Caco-2 (cell line): ENCODE data around the gene NEDD4. TPM values are rescaled to one million over a fixed set of nuclear protein-coding genes. Genes with fewer than 3 reads are reported as not detected.

ENCODE experiments used
- BruUV-seq: library from RNA; stranded (reverse); fragments of 400-500 nt; replicated peaks from 2 replicates; lab custom pipeline; 2021; lab: Mats Ljungman, UMichigan
- CTCF ChIA-PET: fragments of 300-600 bp; sonication (Branson Sonifier 250); formaldehyde crosslinking; loops from one replicate; lab custom pipeline; 2022; ENCODE audit warnings: antibody characterized with exemption; lab: Charles Lee
- POLR2A ChIA-PET: fragments of 300-600 bp; sonication (Branson Sonifier 250); formaldehyde crosslinking; loops from one replicate; lab custom pipeline; 2022; ENCODE audit warnings: antibody characterized with exemption; lab: Charles Lee
- DNase-seq, 2 experiments: peaks; one replicate each; pipeline versions ENCODE4 v3.0.0 to v3.0.0-alpha.2; 2020 to 2022
- H3K27me3 ChIP-seq: replicated peaks from 2 replicates; pipeline ENCODE4 v1.6.0; 2011; ENCODE audit warnings: low read length; ENCODE audit not compliant: control insufficient read depth, insufficient read depth
- H3K36me3 ChIP-seq: 2 replicates; pipeline ENCODE4 v1.5.1; 2011; ENCODE audit warnings: low read length; ENCODE audit not compliant: control insufficient read depth, insufficient read depth
- H3K4me1 ChIP-seq: fragments of 250-450 bp; sonication (Bioruptor Pico); 2 replicates; pipeline ENCODE4 v1.5.1; 2020; ENCODE audit warnings: mild to moderate bottlenecking
- H3K4me3 ChIP-seq: 2 replicates; pipeline ENCODE4 v1.5.1; 2011; ENCODE audit warnings: low read depth, mild to moderate bottlenecking, control low read depth, low read length
- H3K9me3 ChIP-seq: fragments of 250-450 bp; sonication (Bioruptor Pico); 2 replicates; pipeline ENCODE4 v1.5.1; 2020; ENCODE audit warnings: mild to moderate bottlenecking, moderate library complexity
- H3K27ac Mint-ChIP-seq: one replicate; pipeline ENCODE4 v1.8.0; 2022; ENCODE audit warnings: mixed read lengths; ENCODE audit not compliant: unreplicated experiment
- H3K27me3 Mint-ChIP-seq: one replicate; pipeline ENCODE4 v1.8.0; 2022; ENCODE audit warnings: mixed read lengths; ENCODE audit not compliant: insufficient read depth, unreplicated experiment
- H3K36me3 Mint-ChIP-seq: one replicate; pipeline ENCODE4 v1.8.0; 2022; ENCODE audit warnings: mild to moderate bottlenecking, mixed read lengths; ENCODE audit not compliant: insufficient read depth, unreplicated experiment
- H3K4me1 Mint-ChIP-seq: one replicate; pipeline ENCODE4 v1.8.0; 2022; ENCODE audit warnings: low read depth, mixed read lengths; ENCODE audit not compliant: unreplicated experiment
- H3K4me3 Mint-ChIP-seq: one replicate; pipeline ENCODE4 v1.8.0; 2022; ENCODE audit warnings: mild to moderate bottlenecking, moderate library complexity, mixed read lengths; ENCODE audit not compliant: unreplicated experiment
- H3K9me3 Mint-ChIP-seq: one replicate; pipeline ENCODE4 v1.8.0; 2022; ENCODE audit warnings: mixed read lengths; ENCODE audit not compliant: unreplicated experiment
- CTCF ChIP-seq, 2 experiments: fragments of 200-600 bp in 1 of 2; IDR thresholded peaks; 1 replicate in 1 of 2; 2 replicates in 1 of 2; pipeline versions ENCODE4 v1.5.1 to v1.8.0; 2011 to 2022; ENCODE audit warnings: antibody characterized with exemption in 1 of 2, control low read depth in 1 of 2, inconsistent platforms in 1 of 2, low read depth in 1 of 2, low read length in 1 of 2, mild to moderate bottlenecking in 1 of 2, moderate library complexity in 1 of 2; ENCODE audit not compliant: insufficient read depth in 1 of 2, severe bottlenecking in 1 of 2, unreplicated experiment in 1 of 2
- intact Hi-C: fragments of 100-400 bp; cut with micrococcal nuclease; formaldehyde crosslinking; loops from one replicate; pipeline ENCODE4 v1.10.0; 2022; ENCODE audit not compliant: unreplicated experiment
- total RNA-seq: library from RNA; stranded (reverse); gene quantifications from 2 replicates; pipeline ENCODE4 v1.2.3, GENCODE V29; 2022

Gene NEDD4
- total RNA-seq, 1 experiment from 2014 or later = 33.9 TPM

GRCh38 chr15:55999658-56000057 is 6.2 kb upstream of the NEDD4 start:
- TF ChIP-seq CTCF (IDR thresholded peaks at IDR 0.05; ENCODE audit: insufficient read depth in 1 of 2, low read depth in 1 of 2, low read length in 1 of 2, severe bottlenecking in 1 of 2, unreplicated experiment in 1 of 2) = no peak
- DNase-seq = no peak
- no peaks in the 10 kb centered on the region for H3K4me1 ChIP-seq
- H3K27ac Mint-ChIP-seq = no peak overlapping the region
- CTCF ChIA-PET = no interaction called here
- H3K4me3 Mint-ChIP-seq = no peak overlapping the region
- no peak overlapping the region for H3K4me3 ChIP-seq
- intact Hi-C loops = no loop called here
- POLR2A ChIA-PET = no interaction called here
- no peaks in the 10 kb centered on the region for H3K9me3 ChIP-seq
- H3K27me3 Mint-ChIP-seq = no peaks in the 10 kb centered on the region
- no peaks in the 10 kb centered on the region for H3K36me3 Mint-ChIP-seq
- H3K9me3 Mint-ChIP-seq = no peaks in the 10 kb centered on the region
- no peaks in the 10 kb centered on the region for H3K36me3 ChIP-seq
- H3K27me3 ChIP-seq = no peaks in the 10 kb centered on the region
- H3K4me1 Mint-ChIP-seq = peaks cover 20% of the 10 kb centered on the region
- BruUV-seq = no TSS peak

- DNase-seq = no peak
- no peaks in the 10 kb centered on the region for H3K27me3 ChIP-seq
- H3K36me3 Mint-ChIP-seq = peaks cover 7% of the 10 kb centered on the region
- BruUV-seq = no TSS peak
- no peak overlapping the region for H3K27ac Mint-ChIP-seq
- no peak overlapping the region for H3K4me3 ChIP-seq
- no peaks in the 10 kb centered on the region for H3K36me3 ChIP-seq
- H3K9me3 Mint-ChIP-seq = no peaks in the 10 kb centered on the region
- no peaks in the 10 kb centered on the region for H3K9me3 ChIP-seq
- H3K27me3 Mint-ChIP-seq = no peaks in the 10 kb centered on the region
- TF ChIP-seq CTCF (IDR thresholded peaks at IDR 0.05; ENCODE audit: insufficient read depth in 1 of 2, low read depth in 1 of 2, low read length in 1 of 2, severe bottlenecking in 1 of 2, unreplicated experiment in 1 of 2) = no peak
- H3K4me1 ChIP-seq = no peaks in the 10 kb centered on the region
- POLR2A ChIA-PET = no interaction called here
- CTCF ChIA-PET = no interaction called here
- intact Hi-C loops = no loop called here
- peaks cover 20% of the 10 kb centered on the region for H3K4me1 Mint-ChIP-seq
- no peak overlapping the region for H3K4me3 Mint-ChIP-seq
Observed at GRCh38 chr15:55998478-55998877, 5.1 kb upstream of the NEDD4 start.

- DNase-seq = peak in 1 of 2 experiments; percentile 50
- no peaks in the 10 kb centered on the region for H3K27me3 ChIP-seq
- no peaks in the 10 kb centered on the region for H3K9me3 Mint-ChIP-seq
- peak overlapping the region; percentile 89 for H3K4me3 Mint-ChIP-seq
- no peaks in the 10 kb centered on the region for H3K36me3 ChIP-seq
- peak overlapping the region; percentile 77 for H3K27ac Mint-ChIP-seq
- no peaks in the 10 kb centered on the region for H3K27me3 Mint-ChIP-seq
- CTCF ChIA-PET = interaction anchor here (0.7 to 1.3 kb wide), 6 partner anchors 48 to 105 kb away, joined by 4 to 9 read pairs (median 6); no protein-coding TSS in a partner anchor
- TF ChIP-seq CTCF (IDR thresholded peaks at IDR 0.05; ENCODE audit: insufficient read depth in 1 of 2, low read depth in 1 of 2, low read length in 1 of 2, severe bottlenecking in 1 of 2, unreplicated experiment in 1 of 2) = no peak
- intact Hi-C loops = loop anchor here (1.0 to 5.0 kb wide), 7 partner anchors 42 to 433 kb away; no protein-coding TSS in a partner anchor
- H3K4me1 Mint-ChIP-seq = peaks cover 31% of the 10 kb centered on the region
- no peaks in the 10 kb centered on the region for H3K9me3 ChIP-seq
- H3K36me3 Mint-ChIP-seq = peaks cover 7% of the 10 kb centered on the region
- BruUV-seq = no TSS peak
- peak overlapping the region; percentile 68 for H3K4me3 ChIP-seq
- POLR2A ChIA-PET = interaction anchor here (1.3 to 2.0 kb wide), 2 partner anchors 47 to 49 kb away, joined by 3 to 8 read pairs; no protein-coding TSS in a partner anchor
- peaks cover 14% of the 10 kb centered on the region for H3K4me1 ChIP-seq
Observed at GRCh38 chr15:55993804-55994560, 570 bp upstream of the NEDD4 start.
